ENCODE measurements around the gene CXXC5.

Gene CXXC5

GRCh38 chr5:139638736-139639618 lies 9.2 kb upstream of the CXXC5 start:
- DNase-seq, result no peak

DNA sequence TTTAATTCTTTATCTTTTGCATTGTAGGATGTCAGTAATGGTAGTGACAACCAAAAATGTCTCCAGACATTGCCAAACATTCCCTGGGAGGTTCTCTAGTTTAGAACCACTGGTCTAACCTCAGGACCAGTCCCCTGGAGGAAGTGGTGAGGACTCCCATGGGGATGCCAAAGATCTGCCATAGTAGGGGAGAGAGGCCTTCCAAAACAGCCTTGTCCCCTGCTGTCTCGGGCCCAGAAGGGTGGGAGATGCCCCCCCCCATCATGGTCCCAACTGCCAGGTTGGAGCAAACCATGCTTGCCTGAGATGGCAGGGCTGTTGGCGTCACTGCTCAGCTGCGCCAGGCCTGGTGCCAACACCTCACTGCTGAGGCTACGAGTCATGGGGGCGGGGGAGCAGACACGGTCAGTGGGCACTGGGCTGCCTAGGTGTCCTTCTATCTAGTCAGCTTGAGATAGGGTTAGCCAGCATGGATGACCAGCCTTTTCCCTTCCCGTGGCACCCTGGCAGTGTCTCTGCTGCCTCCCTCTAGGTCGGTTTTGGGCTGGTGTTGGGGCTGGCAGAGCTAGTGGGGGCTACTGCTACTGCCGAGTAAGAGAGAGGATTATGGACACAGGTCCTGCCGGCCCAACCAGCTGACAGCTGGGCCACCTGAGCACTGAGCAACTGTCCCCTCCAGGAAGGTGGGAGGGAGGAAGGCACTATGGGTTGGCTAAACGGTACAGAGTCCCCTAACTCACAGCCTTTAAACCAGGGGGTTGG lies 8.3 kb upstream of the CXXC5 start:
- peak; percentile 48 for DNase-seq

GRCh38 chr5:139640421-139641115 lies 7.6 kb upstream of the CXXC5 start:
- DNase-seq, result peak; percentile 19

- DNase-seq, result no peak
Measured at GRCh38 chr5:139641116-139642080, 6.8 kb upstream of the CXXC5 start.

DNA sequence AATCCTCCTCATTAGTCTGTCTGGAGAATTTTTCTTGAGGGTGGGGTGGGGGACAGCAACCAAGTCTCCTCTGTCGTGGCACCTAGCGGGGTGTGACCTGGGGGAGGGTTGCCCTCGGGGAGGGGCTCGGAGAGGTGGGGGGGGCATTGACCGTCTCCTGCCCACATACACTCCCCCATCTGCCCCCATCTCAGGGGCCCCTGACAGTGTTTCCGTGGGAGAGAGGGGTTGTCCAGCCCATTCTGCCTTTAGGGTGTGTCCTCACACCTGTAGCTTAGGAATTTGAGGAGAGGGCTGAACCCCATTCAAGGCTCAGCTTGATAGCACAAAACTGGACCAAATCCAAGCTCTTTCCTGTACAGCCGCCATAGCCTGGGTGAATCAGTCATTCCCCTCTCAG lies 5.9 kb upstream of the CXXC5 start:
- DNase-seq, result no peak

- DNase-seq, result no peak
Measured at GRCh38 chr5:139642891-139643871, 5.0 kb upstream of the CXXC5 start.

GRCh38 chr5:139644001-139644456 lies 4.1 kb upstream of the CXXC5 start:
- no peak for DNase-seq

DNA sequence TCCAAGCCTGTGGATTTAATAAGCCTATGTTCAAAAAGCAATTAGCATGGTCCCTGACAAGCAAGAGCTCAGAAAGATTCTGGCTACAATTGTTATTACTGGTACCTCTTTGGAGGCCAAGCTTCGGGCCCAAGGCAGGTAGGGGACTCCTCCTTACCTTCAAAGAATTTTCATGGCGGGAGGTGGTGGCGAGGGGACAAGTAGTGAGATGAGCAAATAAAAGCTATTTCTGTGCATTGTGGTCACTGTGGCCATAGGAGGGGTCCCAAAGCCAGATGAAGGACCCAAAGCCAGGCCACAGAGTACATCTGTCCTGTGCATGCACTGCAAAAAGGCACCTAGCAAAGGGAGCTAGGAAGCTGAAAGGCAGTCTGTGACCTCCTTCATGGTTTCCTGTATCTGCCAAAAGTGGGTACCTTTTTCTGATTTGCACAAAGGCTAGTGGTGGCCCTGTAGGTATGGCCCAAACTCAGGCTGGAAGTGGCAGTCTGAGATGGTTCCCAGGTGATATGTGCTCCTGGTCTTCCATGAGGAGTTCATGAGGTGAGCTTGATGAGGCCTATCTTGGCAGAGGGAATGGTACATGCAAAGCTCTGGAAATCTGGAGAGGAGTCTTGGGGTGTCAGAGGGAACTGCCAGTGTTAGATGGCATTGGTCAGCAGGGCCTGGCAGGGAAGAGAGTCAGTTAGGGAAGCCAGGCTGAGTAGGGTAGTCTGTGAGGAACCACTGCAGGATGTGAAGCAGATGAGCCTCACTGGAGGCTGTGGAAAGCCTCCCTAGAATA lies 3.3 kb upstream of the CXXC5 start:
- no peak for DNase-seq

GRCh38 chr5:139645430-139645871 lies 2.7 kb upstream of the CXXC5 start:
- DNase-seq, result no peak

- DNase-seq, result no peak
Measured at GRCh38 chr5:139646111-139646510, 2.0 kb upstream of the CXXC5 start.

DNA sequence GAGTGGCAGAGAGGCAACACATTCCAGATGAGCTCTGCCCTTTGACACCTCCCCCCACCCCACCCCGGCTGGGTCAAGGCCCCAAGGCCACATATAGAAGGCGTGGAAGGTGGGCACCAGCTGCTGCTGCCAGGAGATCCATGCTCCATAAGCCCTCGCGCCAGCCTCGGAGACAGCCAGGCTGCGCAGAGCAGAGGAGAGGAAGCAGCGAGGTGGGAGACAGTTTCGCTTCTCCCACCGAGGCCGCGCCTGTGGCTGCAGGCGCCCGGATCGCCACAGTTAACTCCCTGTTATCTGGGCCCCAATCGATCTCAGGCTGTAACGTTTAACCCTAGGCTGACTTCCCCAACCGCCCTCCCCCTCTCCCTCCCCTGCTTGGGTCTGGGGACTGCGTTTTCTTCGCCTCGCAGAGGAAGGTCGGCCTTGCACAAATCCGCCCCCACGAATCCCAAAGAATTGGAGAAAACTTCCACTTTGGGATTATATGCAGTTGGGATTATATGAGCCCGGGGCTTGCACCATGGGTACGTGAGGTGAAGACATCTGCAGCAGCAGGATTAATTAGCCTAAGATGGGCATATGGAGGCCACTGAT lies 1.1 kb upstream of the CXXC5 start:
- DNase-seq, result no peak

- no peak for DNase-seq
Measured at GRCh38 chr5:139647506-139648204, 494 bp upstream of the CXXC5 start.

DNA sequence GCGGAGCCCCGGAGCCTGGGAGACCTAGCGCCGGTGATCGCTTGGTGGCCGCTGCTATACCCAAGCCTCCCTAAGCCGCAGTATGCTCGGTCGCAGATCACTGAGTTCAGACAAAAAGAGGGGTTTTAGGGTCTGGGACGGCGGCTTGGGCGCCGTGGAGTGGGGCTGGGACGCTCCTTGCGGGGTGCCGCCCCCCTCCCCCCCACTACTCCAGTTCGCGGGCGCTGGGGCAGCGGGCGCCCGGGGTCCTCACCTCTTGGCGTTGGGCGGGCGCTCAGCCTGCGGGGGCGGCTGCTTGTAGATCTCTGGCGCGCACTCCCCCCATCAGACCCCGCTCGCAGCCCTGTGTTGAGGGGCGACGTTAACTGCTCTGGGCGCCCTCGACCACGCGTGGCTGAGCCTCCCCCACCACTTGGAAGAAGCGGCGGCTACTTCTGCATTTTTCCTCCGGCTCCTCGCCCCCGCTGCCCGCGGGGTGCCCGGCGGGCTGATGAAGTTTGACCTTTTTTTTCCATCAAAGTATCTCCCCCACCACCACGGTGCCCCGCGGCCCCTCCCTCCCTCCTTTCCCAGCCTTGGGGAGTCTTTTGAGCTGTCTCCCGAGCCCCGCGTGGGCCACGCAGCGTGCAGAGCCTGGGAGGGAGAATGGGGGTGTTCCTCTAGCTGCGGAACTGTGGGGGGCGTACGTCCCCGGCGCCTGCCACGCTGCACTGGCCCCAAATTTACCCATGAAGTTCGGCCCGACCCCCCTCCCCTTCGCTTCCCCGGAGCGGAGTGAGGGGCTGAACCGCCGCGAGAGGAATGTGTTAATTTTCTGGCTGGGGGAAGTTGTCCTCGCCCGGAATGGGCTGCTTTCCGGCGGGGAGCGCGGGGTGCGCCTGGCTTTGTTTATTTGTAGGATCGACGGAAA lies 1.2 kb downstream of the CXXC5 start:
- peak; percentile 14 for DNase-seq

- peak; percentile 31 for DNase-seq
Measured at GRCh38 chr5:139650031-139650688, 2.0 kb downstream of the CXXC5 start.

GRCh38 chr5:139650689-139651042 lies 2.5 kb downstream of the CXXC5 start:
- peak; percentile 32 for DNase-seq

- DNase-seq, result peak; percentile 52
Measured at GRCh38 chr5:139651043-139651834, 3.1 kb downstream of the CXXC5 start.

Measured in fibroblast of skin of back (primary cell).